DMS153 treated with DMSO at 0.1 percent for 48 hours (cell line): Measurements from ENCODE around the gene CDHR1.
"Not testable (repeated sequence)": the region's sequence is repeated elsewhere in the genome, so short reads cannot be mapped to it uniquely, and the experiment has no call there.

ENCODE experiments used
- DNase-seq: peaks from one replicate; lab custom pipeline; 2025; ENCODE audit not compliant: unreplicated experiment; lab: John Stamatoyannopoulos, UW

Gene CDHR1

GRCh38 chr10:84173501-84173929 lies 20.8 kb upstream of the CDHR1 start, which contains the start of gene GPR15LG:
Gene GPR15LG (plus strand): TSS chr10:84173801. CDS start chr10:84173852, 51 bp downstream.
- no peak for DNase-seq

GRCh38 chr10:84175436-84175835 lies 18.9 kb upstream of the CDHR1 start:
- no peak for DNase-seq

GRCh38 chr10:84176351-84176750 lies 18.0 kb upstream of the CDHR1 start:
- DNase-seq = no peak

- DNase-seq = no peak
Observed at GRCh38 chr10:84176836-84177474, 17.4 kb upstream of the CDHR1 start.

GRCh38 chr10:84177541-84178141 lies 16.7 kb upstream of the CDHR1 start:
- DNase-seq = no peak

- no peak for DNase-seq
Observed at GRCh38 chr10:84178160-84178609, 16.2 kb upstream of the CDHR1 start.

- DNase-seq = peak; percentile 68
Observed at GRCh38 chr10:84179059-84179710, 15.2 kb upstream of the CDHR1 start.

- DNase-seq = not testable (repeated sequence)
Observed at GRCh38 chr10:84180386-84180785, 14.0 kb upstream of the CDHR1 start.

GRCh38 chr10:84181631-84182030 lies 12.7 kb upstream of the CDHR1 start:
- DNase-seq = no peak

- no peak for DNase-seq
Observed at GRCh38 chr10:84184517-84184916, 9.8 kb upstream of the CDHR1 start.

GRCh38 chr10:84185526-84186175 lies 8.7 kb upstream of the CDHR1 start:
- no peak for DNase-seq

GRCh38 chr10:84188815-84189214 lies 5.5 kb upstream of the CDHR1 start:
- DNase-seq = no peak

- DNase-seq = no peak
Observed at GRCh38 chr10:84190621-84191020, 3.7 kb upstream of the CDHR1 start.

- no peak for DNase-seq
Observed at GRCh38 chr10:84191106-84191505, 3.2 kb upstream of the CDHR1 start.

GRCh38 chr10:84193327-84193726 lies 1.0 kb upstream of the CDHR1 start:
- DNase-seq = no peak

- no peak for DNase-seq
Observed at GRCh38 chr10:84193846-84194423, 402 bp upstream of the CDHR1 start.

GRCh38 chr10:84195044-84195830 lies 900 bp downstream of the CDHR1 start:
- no peak for DNase-seq

- peak; percentile 80 for DNase-seq
Observed at GRCh38 chr10:84196083-84196482, 1.7 kb downstream of the CDHR1 start.

GRCh38 chr10:84196941-84197340 lies 2.6 kb downstream of the CDHR1 start:
- DNase-seq = no peak

GRCh38 chr10:84197643-84198042 lies 3.3 kb downstream of the CDHR1 start:
- no peak for DNase-seq
